ENCODE measurements around the gene KIF21B.

Gene KIF21B

DNA sequence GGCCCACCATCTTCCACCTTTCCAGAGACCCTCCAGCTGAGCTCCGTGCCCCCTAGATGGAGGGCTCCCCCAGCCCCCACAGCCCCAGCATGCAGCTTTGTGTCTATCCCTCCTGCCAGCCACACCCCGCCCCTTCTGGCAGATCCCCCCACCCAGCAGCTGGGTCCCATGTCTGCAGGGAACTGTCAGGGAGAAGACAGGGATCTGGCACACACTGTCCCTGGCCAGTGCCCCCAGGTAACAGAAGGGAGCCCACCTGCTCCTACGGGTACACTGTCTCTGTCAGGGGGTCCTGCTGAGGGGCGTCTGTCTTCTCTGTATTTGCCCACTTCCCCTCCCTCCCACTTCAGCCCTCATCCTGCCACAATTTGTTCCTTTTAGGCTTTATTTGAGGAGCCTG is 11.2 kb upstream of the KIF21B start:
- H3K4me1 Mint-ChIP-seq: no peaks in the 10 kb centered on the region
- DNase-seq (no peak), ATAC-seq (no peak)
- H3K4me3 Mint-ChIP-seq: no peak overlapping the region
- H3K9me3 Mint-ChIP-seq: no peaks in the 10 kb centered on the region
- H3K36me3 Mint-ChIP-seq (ENCODE audit: low read depth): no peaks in the 10 kb centered on the region
- no peaks in the 10 kb centered on the region for H3K27me3 Mint-ChIP-seq
- H3K27ac Mint-ChIP-seq: no peak overlapping the region

DNA sequence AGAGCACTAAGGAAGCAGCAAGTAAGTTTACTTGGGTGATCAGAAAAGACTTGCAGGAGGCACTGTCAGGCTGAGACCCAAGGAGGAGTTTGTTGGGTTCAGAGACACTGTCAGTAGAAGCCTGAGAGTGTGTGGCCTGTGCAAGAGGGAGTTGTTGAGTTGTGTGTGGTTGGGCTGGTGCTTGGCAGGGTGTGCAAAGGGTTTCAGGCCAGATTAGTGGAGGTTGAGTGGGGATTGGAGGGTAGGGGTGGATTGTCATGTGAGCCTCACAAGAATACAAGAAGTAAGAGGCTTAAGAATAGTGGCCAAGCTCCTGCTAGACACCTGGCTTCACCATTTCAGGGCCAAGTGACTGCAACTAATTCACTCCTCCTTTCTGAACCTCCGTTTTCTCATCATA is 8.9 kb upstream of the KIF21B start:
- Mint-ChIP-seq H3K36me3 (ENCODE audit: low read depth) (no peaks in the 10 kb centered on the region), H3K9me3 (no peaks in the 10 kb centered on the region), H3K4me1 (peaks cover 2% of the 10 kb centered on the region), H3K4me3 (no peak overlapping the region), H3K27ac (no peak overlapping the region), H3K27me3 (no peaks in the 10 kb centered on the region)
- DNase-seq: no peak
- ATAC-seq: no peak

DNA sequence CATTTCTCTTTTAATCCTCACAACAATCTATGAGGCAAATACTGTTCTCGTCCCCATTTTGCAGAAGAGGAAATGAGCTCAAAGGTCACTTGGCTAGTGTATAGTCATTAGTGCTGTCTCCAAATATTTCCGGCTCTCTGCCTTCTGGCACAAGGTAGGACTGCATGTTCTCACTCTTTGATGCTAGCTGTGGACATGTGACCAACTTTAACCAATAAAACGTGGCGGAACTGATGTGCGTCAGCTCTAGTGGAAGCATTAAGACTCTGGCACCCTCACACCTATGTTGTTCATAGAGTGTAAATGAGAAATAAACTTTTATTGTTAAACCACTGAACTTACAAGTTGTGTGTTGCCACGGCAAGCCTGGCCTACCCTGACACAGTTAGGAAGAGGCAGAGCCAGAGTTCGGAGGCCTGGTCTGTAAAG is 5.0 kb upstream of the KIF21B start:
- DNase-seq (no peak), ATAC-seq (no peak)
- H3K9me3 Mint-ChIP-seq: no peaks in the 10 kb centered on the region
- H3K4me1 Mint-ChIP-seq: peaks cover 37% of the 10 kb centered on the region
- no peaks in the 10 kb centered on the region for H3K36me3 Mint-ChIP-seq (ENCODE audit: low read depth)
- no peaks in the 10 kb centered on the region for H3K27me3 Mint-ChIP-seq
- H3K27ac Mint-ChIP-seq: no peak overlapping the region
- H3K4me3 Mint-ChIP-seq: no peak overlapping the region

DNA sequence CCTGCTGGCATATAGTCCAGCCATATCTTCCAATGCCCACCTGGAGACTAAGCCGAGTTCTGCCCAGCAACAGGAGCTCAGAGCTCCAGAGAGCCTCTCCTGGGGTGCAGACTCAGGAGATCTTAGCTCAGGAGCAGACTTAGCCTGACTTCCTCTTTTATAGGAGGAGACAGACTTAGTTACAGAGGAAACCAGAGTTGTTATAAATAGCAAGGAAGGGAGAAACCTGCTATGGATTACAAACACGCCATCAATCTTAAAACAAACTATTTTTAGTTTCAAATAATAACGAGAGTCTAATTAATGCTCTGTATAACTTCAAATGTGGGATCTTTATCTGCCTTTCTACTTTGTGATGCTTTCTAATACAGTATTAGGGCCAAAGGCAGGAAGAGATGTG is 3.3 kb upstream of the KIF21B start:
- H3K4me3 Mint-ChIP-seq: no peak overlapping the region
- H3K36me3 Mint-ChIP-seq (ENCODE audit: low read depth): no peaks in the 10 kb centered on the region
- H3K27ac Mint-ChIP-seq: no peak overlapping the region
- DNase-seq: no peak
- no peak for ATAC-seq
- no peaks in the 10 kb centered on the region for H3K27me3 Mint-ChIP-seq
- peaks cover 45% of the 10 kb centered on the region for H3K4me1 Mint-ChIP-seq
- H3K9me3 Mint-ChIP-seq: no peaks in the 10 kb centered on the region

DNA sequence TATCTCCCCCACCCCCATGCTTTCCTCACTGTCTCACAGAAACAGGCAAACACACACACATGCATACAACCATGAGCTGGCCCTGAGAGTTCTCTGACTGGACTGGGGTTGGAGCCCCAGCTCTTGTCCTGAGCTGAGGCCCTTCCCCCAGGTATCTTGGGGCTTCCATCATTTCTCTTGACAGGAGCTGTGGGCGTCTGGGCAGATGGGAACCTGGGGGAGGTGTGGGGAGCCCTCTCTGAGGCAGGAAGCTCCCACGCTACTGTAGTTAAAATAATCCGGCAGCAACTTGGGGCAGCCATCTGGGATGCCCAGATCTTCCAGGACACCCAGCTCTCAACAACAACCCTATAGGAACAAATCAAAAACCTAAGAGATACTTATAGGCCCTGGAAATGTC is 2.7 kb upstream of the KIF21B start:
- Mint-ChIP-seq H3K27me3 (no peaks in the 10 kb centered on the region), H3K9me3 (no peaks in the 10 kb centered on the region), H3K36me3 (ENCODE audit: low read depth) (no peaks in the 10 kb centered on the region), H3K4me1 (peaks cover 51% of the 10 kb centered on the region), H3K27ac (peak overlapping the region; percentile 65), H3K4me3 (no peak overlapping the region)
- ATAC-seq (no peak), DNase-seq (no peak)

DNA sequence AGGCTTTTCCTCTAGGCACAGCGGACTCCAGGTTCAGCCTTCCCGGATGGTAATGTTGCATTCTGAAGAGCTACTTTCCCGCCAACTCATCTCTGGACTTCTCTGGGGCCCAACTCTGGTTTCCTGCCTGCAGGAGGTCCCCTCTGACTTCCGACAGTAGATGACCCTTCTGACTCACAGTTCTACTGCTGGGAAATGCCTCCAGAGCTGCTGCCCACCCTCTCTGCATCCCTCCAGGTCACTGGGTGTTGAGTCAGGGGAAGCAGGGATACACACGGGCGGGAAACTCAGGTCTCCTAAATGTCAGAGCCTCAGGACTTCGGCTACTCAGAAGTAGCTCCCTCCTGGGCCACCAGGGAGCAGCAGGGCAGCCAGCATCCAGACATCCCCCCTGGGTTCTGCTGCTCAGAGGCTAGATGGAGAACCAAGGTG is 2.1 kb upstream of the KIF21B start:
- Mint-ChIP-seq H3K4me1 (peaks cover 57% of the 10 kb centered on the region), H3K27ac (peak overlapping the region; percentile 65), H3K4me3 (no peak overlapping the region), H3K36me3 (ENCODE audit: low read depth) (no peaks in the 10 kb centered on the region), H3K9me3 (no peaks in the 10 kb centered on the region), H3K27me3 (no peaks in the 10 kb centered on the region)
- DNase-seq (peak; percentile 31), ATAC-seq (peak; percentile 13)

DNA sequence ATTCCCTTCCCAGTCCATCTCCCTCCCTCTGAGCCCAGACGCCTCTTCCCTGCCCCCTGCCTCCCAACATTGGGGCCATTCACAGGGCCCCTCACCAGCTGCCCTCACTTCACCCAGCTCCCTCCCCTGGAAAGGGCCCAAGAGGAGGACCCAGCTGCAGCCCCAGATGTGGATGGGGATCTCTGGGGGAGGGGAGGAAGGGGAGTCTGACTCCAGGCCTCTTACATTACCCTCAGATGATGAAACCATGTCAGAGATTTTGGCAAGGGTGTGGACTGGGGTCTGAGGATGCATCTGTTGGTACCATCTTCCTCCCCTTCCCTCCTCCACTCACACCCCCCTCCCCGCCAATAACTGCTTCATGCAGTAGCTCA is 1.1 kb upstream of the KIF21B start:
- DNase-seq: no peak
- Mint-ChIP-seq H3K27ac (no peak overlapping the region), H3K4me3 (no peak overlapping the region), H3K9me3 (no peaks in the 10 kb centered on the region), H3K4me1 (peaks cover 66% of the 10 kb centered on the region), H3K27me3 (no peaks in the 10 kb centered on the region), H3K36me3 (ENCODE audit: low read depth) (no peaks in the 10 kb centered on the region)
- no peak for ATAC-seq

DNA sequence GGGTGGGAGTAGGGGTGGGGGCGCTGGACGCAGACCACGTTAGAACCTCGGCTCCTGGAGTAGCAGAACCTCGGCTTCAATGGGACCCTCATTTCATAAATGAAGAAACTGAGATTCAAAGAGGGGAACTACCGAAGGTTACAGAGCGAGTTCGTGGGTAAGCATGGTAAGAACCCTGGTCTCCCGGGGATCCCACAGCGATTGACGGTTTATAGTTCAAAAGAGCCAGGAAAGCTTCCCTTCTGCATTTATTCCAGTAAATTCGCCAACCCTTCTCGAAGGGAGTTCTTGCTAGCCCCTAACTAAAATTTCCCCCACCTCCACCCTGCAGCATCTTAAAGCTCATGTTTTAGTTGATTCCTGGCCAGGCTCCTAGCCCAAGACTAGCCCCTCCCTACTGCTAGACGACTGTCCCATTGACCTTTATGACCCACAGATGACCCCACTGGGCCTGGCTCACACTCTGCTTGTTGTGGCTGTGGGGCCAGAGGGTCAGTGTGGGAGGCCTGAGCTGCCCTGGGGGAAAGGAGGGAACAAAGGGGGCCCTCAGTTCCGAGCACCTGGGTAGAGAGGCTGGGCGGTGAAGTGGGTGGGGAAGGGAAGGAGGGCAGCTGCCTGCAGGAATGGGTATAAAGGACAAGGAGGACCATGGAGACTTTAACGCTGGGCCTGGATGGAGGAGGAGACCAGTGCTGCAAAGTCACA is 558 bp upstream of the KIF21B start:
- no peak overlapping the region for H3K27ac Mint-ChIP-seq
- no peak for DNase-seq
- no peaks in the 10 kb centered on the region for H3K9me3 Mint-ChIP-seq
- no peak for ATAC-seq
- no peak overlapping the region for H3K4me3 Mint-ChIP-seq
- no peaks in the 10 kb centered on the region for H3K27me3 Mint-ChIP-seq
- H3K4me1 Mint-ChIP-seq: peaks cover 72% of the 10 kb centered on the region
- H3K36me3 Mint-ChIP-seq (ENCODE audit: low read depth): peaks cover 3% of the 10 kb centered on the region

DNA sequence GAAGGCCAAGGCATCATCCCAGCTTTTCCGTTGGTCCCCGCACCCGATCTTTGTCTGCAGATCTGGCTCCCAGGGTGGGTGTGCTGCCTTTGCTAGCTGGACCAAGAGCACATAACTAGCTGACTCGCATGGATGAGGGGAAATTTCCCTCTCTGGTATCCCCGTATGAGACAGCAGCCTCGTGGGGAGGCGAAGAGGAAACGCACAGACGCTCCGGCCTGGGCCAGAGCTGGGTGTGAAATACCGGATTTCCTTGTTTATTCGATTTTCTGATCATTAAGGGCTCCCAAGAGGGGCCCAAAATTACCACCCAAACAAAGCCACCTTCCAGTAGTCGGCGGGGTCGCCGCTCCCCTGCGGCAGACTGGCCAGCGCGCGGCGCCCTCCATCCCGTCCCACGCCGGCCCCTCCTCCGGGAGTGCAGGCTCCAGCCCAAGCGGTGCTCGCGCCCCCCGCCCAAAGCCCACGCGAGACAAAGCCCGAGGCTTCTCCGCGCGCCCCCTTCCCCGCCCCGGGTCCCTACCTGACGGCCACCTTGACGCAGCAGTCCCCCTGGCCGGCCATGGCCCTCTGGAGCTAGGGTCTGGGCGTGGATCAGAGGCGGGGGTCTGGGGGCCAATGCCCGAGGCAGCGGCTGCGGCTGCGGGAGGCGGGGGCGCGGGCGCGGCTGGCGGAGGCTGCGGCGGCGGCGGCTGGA is 546 bp downstream of the KIF21B start:
- no peaks in the 10 kb centered on the region for H3K27me3 Mint-ChIP-seq
- DNase-seq: peak; percentile 38
- H3K36me3 Mint-ChIP-seq (ENCODE audit: low read depth): peaks cover 8% of the 10 kb centered on the region

DNA sequence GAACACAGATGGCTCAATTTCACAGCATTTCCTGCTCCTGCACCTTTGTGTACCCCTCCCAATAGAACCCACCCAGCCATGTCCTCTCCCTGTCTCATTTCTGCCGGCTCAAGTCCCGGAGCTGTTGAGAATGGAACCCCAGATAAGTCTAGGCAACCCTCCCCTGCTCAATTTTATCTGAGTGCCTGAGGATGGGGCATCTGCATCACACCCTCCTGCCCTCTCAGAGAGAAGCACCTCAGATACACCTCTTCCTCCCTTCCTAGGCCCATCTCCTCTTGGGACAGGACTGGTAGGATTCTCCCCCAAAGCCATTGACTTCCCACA is 1.1 kb downstream of the KIF21B start:
- Mint-ChIP-seq H3K4me1 (peaks cover 87% of the 10 kb centered on the region), H3K4me3 (peak overlapping the region; percentile 93), H3K9me3 (no peaks in the 10 kb centered on the region), H3K27me3 (no peaks in the 10 kb centered on the region), H3K36me3 (ENCODE audit: low read depth) (peaks cover 8% of the 10 kb centered on the region), H3K27ac (peak overlapping the region; percentile 99)
- no peak for ATAC-seq
- no peak for DNase-seq

More for the DNA sequence above, 546 bp downstream of the KIF21B start:
- Mint-ChIP-seq H3K27ac (peak overlapping the region; percentile 99), H3K4me3 (peak overlapping the region; percentile 93), H3K9me3 (no peaks in the 10 kb centered on the region), H3K4me1 (peaks cover 83% of the 10 kb centered on the region)
- ATAC-seq: no peak

DNA sequence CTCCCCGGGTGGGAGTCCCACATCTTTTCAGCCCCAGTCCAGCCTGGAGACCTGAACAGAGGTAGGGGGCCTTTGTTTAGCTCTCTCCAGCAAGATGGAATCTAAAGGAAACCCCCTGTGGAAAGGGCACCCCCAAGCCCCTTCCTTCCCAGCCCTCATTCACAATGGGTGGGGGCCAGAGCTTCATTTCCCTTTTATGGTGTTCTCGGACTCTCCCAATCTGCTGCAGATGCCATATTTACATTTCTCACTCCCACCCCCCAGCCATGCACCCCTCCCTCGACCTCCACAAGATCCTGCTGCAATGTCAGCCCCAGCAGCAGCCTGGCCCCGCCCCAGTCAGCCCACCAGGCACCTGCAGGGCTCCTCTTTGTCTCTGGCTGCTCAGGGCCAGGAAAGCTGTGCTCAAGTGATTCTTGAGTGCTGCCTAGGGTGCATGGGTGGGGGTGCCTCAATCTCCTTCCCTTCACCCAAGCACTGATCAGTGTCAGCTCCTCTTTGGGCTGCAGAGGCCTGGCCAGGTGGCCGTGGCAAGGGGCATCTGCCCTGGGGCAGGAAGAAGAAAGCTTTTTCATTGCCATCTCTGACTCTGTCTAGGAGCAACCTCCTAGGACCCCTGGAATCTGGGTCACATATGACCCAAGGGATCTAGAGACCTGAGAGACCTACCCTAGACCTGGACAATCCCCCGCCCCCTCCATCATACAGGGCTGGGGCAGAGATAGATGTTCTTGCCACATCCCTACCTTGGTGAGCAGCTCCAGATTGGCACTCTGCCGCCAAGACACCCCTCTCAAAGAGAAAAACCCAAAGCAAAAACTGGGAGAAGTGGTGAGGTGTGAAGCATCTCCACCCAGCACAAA is 1.7 kb downstream of the KIF21B start:
- H3K4me1 Mint-ChIP-seq: peaks cover 87% of the 10 kb centered on the region
- DNase-seq: peak; percentile 54

DNA sequence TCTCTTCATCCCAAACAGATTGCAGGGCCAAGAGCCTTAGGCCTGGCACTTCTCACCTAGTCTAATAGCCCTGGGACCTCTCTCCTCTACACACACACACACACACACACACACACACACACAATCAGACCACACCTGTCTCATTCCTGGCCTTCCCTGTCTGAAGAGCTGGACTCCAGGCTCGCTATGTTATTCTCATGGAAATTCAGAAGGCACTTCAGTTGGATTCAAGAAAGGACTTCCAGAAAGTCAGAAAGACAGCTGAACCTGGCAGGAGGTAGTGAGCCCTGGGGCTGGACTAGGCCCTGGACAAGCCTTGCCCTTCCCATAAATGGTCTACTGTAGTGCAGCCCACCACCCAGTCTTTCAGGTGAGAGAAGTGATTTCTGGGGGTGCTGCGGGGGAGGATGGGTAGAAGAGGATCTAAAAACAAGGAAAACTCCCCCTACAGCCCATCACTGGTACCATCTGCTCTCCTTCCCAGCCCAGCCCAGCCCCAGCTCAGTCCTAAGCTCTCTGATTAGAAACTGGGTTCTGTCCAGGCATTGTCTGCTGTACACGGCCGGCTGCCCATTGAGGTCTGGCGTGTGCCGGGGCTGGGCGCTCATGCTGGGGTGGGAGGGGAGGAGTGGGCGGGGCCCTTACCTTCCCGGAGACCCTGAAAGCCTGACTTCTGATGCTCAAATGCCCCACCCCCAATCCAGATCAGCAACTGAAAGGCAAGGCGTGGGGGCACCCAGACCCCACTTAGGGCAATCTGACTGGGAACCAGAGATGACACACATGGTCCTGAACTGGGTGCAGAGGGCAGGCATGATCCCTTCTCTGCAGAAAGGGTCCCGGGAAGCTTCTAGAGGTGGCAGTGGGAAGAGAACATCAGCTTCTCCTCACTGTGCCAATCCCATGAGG is 2.5 kb downstream of the KIF21B start:
- Mint-ChIP-seq H3K27ac (peak overlapping the region; percentile 99), H3K36me3 (ENCODE audit: low read depth) (peaks cover 8% of the 10 kb centered on the region), H3K9me3 (no peaks in the 10 kb centered on the region), H3K4me3 (peak overlapping the region; percentile 93), H3K27me3 (no peaks in the 10 kb centered on the region), H3K4me1 (peaks cover 87% of the 10 kb centered on the region)
- DNase-seq (peak; percentile 61), ATAC-seq (no peak)

More for the DNA sequence above, 1.7 kb downstream of the KIF21B start:
- peak overlapping the region; percentile 93 for H3K4me3 Mint-ChIP-seq
- ATAC-seq: no peak
- no peaks in the 10 kb centered on the region for H3K27me3 Mint-ChIP-seq
- peak overlapping the region; percentile 99 for H3K27ac Mint-ChIP-seq
- H3K9me3 Mint-ChIP-seq: no peaks in the 10 kb centered on the region
- H3K36me3 Mint-ChIP-seq (ENCODE audit: low read depth): peaks cover 8% of the 10 kb centered on the region

DNA sequence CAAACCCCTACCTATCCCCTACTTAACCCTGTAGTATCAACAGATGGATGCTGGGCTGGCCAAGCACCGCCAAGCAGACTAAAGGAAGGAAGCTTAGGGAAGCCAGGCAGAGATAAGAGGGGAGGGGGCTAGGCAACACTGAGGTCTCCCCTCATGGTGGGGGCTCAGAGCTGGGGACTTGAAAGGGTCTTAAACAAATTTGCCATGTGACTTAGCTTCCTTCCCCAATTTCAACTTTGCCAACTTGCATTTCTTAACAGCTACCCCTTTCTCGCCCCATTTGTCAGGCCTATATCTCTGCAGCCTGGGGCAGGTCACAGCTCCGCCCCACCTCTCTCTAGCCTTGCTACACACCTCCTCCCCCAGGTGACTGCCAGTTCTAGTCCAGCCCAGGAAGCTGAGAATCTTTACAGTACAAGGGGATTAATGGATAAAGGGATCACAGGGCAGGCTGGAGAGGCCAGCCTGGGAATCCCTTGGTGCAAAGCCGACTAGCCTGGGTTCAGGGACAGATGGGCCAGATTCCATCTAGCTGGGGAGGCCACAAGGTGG is 3.4 kb downstream of the KIF21B start:
- Mint-ChIP-seq H3K36me3 (ENCODE audit: low read depth) (peaks cover 10% of the 10 kb centered on the region), H3K27ac (peak overlapping the region; percentile 99), H3K27me3 (no peaks in the 10 kb centered on the region), H3K9me3 (no peaks in the 10 kb centered on the region), H3K4me1 (peaks cover 86% of the 10 kb centered on the region), H3K4me3 (peak overlapping the region; percentile 93)
- DNase-seq: peak; percentile 50
- peak; percentile 17 for ATAC-seq

All from activated naive CD8-positive, alpha-beta T cell treated with anti-CD3 and anti-CD28 coated beads, Interleukin-2, amount 50 U/mL, for 24 hours (primary cell).